Fibroblast of lung (primary cell): ENCODE measurements around the gene PIAS2. TPM values are rescaled to one million over a fixed set of nuclear protein-coding genes. Genes with fewer than 3 reads are reported as not detected.
"Not testable (repeated sequence)": the region's sequence is repeated elsewhere in the genome, so short reads cannot be mapped to it uniquely, and the experiment has no call there.

Experiments used
- DNase-seq, 2 donors: peaks; one replicate each; pipeline versions ENCODE4 v3.0.0 to v3.0.0-alpha.2; 2010; ENCODE audit warnings: low read depth in 2 of 2
- H2AFZ ChIP-seq: 2 replicates; pipeline ENCODE4 v1.5.1; 2012; ENCODE audit warnings: low read length, control low read depth, inconsistent platforms
- H3K27ac ChIP-seq: 2 replicates; pipeline ENCODE4 v1.5.1; 2011; ENCODE audit warnings: low read length, control low read depth; ENCODE audit not compliant: insufficient read depth
- H3K27me3 ChIP-seq: 2 replicates; pipeline ENCODE4 v1.5.1; 2011; ENCODE audit warnings: mild to moderate bottlenecking, low read length; ENCODE audit not compliant: control insufficient read depth, insufficient read depth
- H3K36me3 ChIP-seq: 2 replicates; pipeline ENCODE4 v1.5.1; 2011; ENCODE audit warnings: low read length; ENCODE audit not compliant: control insufficient read depth, insufficient read depth
- H3K4me1 ChIP-seq: 2 replicates; pipeline ENCODE4 v1.5.1; 2011; ENCODE audit warnings: low read length; ENCODE audit not compliant: control insufficient read depth, insufficient read depth; ENCODE audit errors: extremely low read depth
- H3K4me2 ChIP-seq: 2 replicates; pipeline ENCODE4 v1.5.1; 2011; ENCODE audit warnings: low read length, control low read depth; ENCODE audit not compliant: insufficient read depth; ENCODE audit errors: extremely low read depth
- H3K4me3 ChIP-seq, 4 experiments: fragments of 200-600 bp in 1 of 4; sonication (generic) in 1 of 4; replicated peaks in 1 of 4; 2 replicates each; pipeline ENCODE4 v1.5.1; 2011 to 2016; ENCODE audit warnings: low read length in 4 of 4, low read depth in 3 of 4, mild to moderate bottlenecking in 3 of 4, control low read depth in 2 of 4, inconsistent platforms in 1 of 4, mixed read lengths in 1 of 4; ENCODE audit not compliant: insufficient read depth in 1 of 4; ENCODE audit errors: control extremely low read depth in 1 of 4
- H3K79me2 ChIP-seq: 2 replicates; pipeline ENCODE4 v1.5.1; 2012; ENCODE audit warnings: mild to moderate bottlenecking, low read length, inconsistent platforms; ENCODE audit not compliant: control insufficient read depth, insufficient read depth
- H3K9ac ChIP-seq: 2 replicates; pipeline ENCODE4 v1.5.1; 2011; ENCODE audit warnings: mild to moderate bottlenecking, low read length, control low read depth; ENCODE audit not compliant: insufficient read depth
- H3K9me3 ChIP-seq: 2 replicates; pipeline ENCODE4 v1.5.1; 2012; ENCODE audit warnings: low read depth, low read length; ENCODE audit not compliant: control insufficient read depth, insufficient read depth
- H4K20me1 ChIP-seq: 2 replicates; pipeline ENCODE4 v1.5.1; 2011; ENCODE audit warnings: low read length; ENCODE audit not compliant: control insufficient read depth, insufficient read depth; ENCODE audit errors: extremely low read depth
- CTCF ChIP-seq, 2 donors: IDR thresholded peaks in 1 of 2; conservative IDR thresholded peaks in 1 of 2; 1 replicate in 1 of 2; 2 replicates in 1 of 2; pipeline ENCODE4 v1.5.1; 2011 to 2012; ENCODE audit warnings: low read length in 2 of 2, control low read depth in 1 of 2, inconsistent platforms in 1 of 2, low read depth in 1 of 2, mild to moderate bottlenecking in 1 of 2
- EZH2 ChIP-seq: IDR thresholded peaks from 2 replicates; pipeline ENCODE4 v1.5.1; 2012; ENCODE audit warnings: low read length, control low read depth, mild to moderate bottlenecking; ENCODE audit errors: missing control alignments
- polyA plus RNA-seq, 2 donors: library from polyadenylated mRNA; depleted of rRNA in 1 of 2; stranded (reverse) in 1 of 2; unstranded in 1 of 2; fragments of >200 nt; gene quantifications; 2 replicates each; pipeline ENCODE4 v1.2.1, GENCODE V29; 2011 to 2012; ENCODE audit warnings: missing spikeins in 1 of 2
- total RNA-seq: library from RNA; depleted of rRNA; stranded (reverse); fragments of >200 nt; gene quantifications from 2 replicates; pipeline ENCODE4 v1.2.1, GENCODE V29; 2014

Gene PIAS2
- total and polyA plus RNA-seq, 2 donors (not counting 1 experiment from before 2014, with no cell fraction given) = 14.4 to 23.1 TPM

- no peak overlapping the region for H3K4me3 ChIP-seq
- no peaks in the 10 kb centered on the region for H3K27me3 ChIP-seq
These were observed 83.4 kb downstream of the PIAS2 start for GRCh38 chr18:46833899-46834298.

GRCh38 chr18:46832849-46833248 is 84.5 kb downstream of the PIAS2 start:
- DNase-seq = no peak
- no peaks in the 10 kb centered on the region for H3K4me1 ChIP-seq
- H3K4me3 ChIP-seq = no peak overlapping the region
- peaks cover 2% of the 10 kb centered on the region for H3K36me3 ChIP-seq
- H3K4me2 ChIP-seq = no peak overlapping the region
- H3K27me3 ChIP-seq = no peaks in the 10 kb centered on the region
- no peak overlapping the region for H3K9ac ChIP-seq
- no peak overlapping the region for H3K27ac ChIP-seq
- H4K20me1 ChIP-seq = no peaks in the 10 kb centered on the region
- H3K9me3 ChIP-seq = no peaks in the 10 kb centered on the region
- H3K79me2 ChIP-seq = no peaks in the 10 kb centered on the region
- no peak overlapping the region for H2AFZ ChIP-seq
- no peak for TF ChIP-seq CTCF (conservative IDR thresholded peaks at IDR 0.05 in 1 of 2, IDR thresholded peaks at IDR 0.05 in 1 of 2; ENCODE audit: low read depth in 1 of 2, low read length in 2 of 2)
- no peak for TF ChIP-seq EZH2

More at GRCh38 chr18:46833899-46834298, 83.4 kb downstream of the PIAS2 start:
- no peak overlapping the region for H3K9ac ChIP-seq
- H3K9me3 ChIP-seq = no peaks in the 10 kb centered on the region
- no peaks in the 10 kb centered on the region for H3K79me2 ChIP-seq
- peaks cover 2% of the 10 kb centered on the region for H3K36me3 ChIP-seq
- H3K27ac ChIP-seq = no peak overlapping the region
- DNase-seq = no peak
- TF ChIP-seq EZH2 (no peak), CTCF (conservative IDR thresholded peaks at IDR 0.05 in 1 of 2, IDR thresholded peaks at IDR 0.05 in 1 of 2; ENCODE audit: low read depth in 1 of 2, low read length in 2 of 2) (no peak)
- H3K4me2 ChIP-seq = no peak overlapping the region
- H3K4me1 ChIP-seq = no peaks in the 10 kb centered on the region
- no peak overlapping the region for H2AFZ ChIP-seq
- H4K20me1 ChIP-seq = no peaks in the 10 kb centered on the region

GRCh38 chr18:46832422-46832821 is 84.9 kb downstream of the PIAS2 start:
- H2AFZ ChIP-seq, H3K79me2 ChIP-seq, H3K27me3 ChIP-seq, H3K4me3 ChIP-seq, H4K20me1 ChIP-seq, H3K27ac ChIP-seq, H3K9me3 ChIP-seq, H3K9ac ChIP-seq, H3K36me3 ChIP-seq, H3K4me2 ChIP-seq, H3K4me1 ChIP-seq, DNase-seq: not testable (repeated sequence)
